Measurements from ENCODE around the gene TLL2. TPM values are rescaled to one million over a fixed set of nuclear protein-coding genes. Genes with fewer than 3 reads are reported as not detected.

The TLL2 gene
- total and polyA plus RNA-seq, 12 donors = 0.10 to 0.40 (median 0.13) TPM; not detected in 6

DNA sequence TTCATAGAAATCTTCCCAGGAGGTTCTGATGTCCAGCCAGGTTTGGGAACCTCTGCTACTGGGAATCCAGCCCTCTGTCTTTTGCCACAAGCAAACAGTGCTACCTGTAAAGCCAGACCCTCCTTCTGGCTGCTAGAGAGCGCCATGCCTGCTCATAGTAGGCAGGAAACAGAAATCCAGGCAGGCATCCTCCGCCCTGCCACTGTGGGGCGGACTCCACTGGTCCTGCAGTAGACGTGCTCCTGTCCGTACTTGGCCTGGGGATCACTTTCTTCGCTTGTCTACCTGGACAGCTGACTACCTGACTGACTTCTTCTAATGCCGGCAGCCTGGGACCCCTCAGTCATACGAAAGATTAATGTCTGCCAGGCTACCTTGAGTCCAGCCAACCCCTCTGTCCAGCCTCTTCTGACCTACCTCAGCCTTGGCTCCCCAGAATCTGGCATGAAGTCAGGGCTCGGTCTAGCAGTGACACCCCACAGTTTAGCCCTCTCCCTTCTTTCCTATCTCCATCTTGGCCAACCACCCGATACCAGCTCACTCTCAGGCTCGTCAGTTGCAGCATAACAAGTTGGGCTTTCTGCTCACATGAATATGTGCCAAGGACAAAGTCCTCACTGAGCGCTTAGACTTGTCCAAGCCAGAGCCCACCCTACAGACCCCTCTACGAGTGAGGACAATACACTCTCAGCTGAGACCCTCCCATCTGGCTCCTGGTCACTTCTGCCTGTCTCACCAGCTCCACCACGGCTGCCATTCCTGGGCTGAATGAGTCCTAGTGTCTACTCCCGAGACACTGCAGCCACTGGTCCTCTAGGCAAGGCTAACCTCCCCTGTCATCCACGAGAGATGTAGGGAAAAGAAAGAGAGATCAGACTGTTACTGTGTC lies 111.1 kb downstream of the TLL2 start:
- H3K4me3 ChIP-seq = no peak overlapping the region
- H3K4me1 ChIP-seq (replicated peaks in 1 of 2) = no peaks in the 10 kb centered on the region
- intact Hi-C loops (cut with DNase I) = no loop called here
- H3K27ac ChIP-seq = no peak overlapping the region
- no peaks in the 10 kb centered on the region for H3K9me3 ChIP-seq (replicated peaks in 1 of 3)
- H3K27me3 ChIP-seq = peaks cover 9% of the 10 kb centered on the region
- H3K36me3 ChIP-seq (replicated peaks in 1 of 2) = no peaks in the 10 kb centered on the region
- WGBS, 4 donors = 74 to 82% (median 77%) methylated on average over 15 to 16 of the region's 16 CpGs
- peak in 2 of 7 donors; percentile 6 to 18 for DNase-seq
- no peak for TF ChIP-seq POLR2A (IDR thresholded peaks at IDR 0.05)
- TF ChIP-seq, protein P1, sequence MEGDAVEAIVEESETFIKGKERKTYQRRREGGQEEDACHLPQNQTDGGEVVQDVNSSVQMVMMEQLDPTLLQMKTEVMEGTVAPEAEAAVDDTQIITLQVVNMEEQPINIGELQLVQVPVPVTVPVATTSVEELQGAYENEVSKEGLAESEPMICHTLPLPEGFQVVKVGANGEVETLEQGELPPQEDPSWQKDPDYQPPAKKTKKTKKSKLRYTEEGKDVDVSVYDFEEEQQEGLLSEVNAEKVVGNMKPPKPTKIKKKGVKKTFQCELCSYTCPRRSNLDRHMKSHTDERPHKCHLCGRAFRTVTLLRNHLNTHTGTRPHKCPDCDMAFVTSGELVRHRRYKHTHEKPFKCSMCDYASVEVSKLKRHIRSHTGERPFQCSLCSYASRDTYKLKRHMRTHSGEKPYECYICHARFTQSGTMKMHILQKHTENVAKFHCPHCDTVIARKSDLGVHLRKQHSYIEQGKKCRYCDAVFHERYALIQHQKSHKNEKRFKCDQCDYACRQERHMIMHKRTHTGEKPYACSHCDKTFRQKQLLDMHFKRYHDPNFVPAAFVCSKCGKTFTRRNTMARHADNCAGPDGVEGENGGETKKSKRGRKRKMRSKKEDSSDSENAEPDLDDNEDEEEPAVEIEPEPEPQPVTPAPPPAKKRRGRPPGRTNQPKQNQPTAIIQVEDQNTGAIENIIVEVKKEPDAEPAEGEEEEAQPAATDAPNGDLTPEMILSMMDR (IDR thresholded peaks at IDR 0.05) = no peak

DNA sequence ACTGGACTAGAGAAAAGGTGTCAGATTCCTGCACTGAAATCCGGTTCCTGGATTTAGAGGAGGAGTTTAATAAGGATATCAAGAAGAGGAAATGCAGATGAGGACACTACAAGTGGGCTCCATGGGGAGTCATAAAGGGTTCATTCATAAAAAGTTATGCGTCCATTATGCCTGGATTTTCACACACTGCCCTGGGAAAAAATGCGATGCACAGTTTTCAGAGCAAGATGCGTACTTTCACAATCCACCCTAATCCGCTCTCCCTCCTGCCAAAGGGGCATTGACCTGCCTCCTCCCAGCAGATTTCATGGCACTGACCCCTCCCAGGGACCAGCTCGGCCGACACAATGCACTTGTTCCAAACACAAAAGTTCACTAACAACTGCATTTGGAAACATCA lies 112.7 kb downstream of the TLL2 start:
- no peak for DNase-seq
- peaks cover 9% of the 10 kb centered on the region for H3K27me3 ChIP-seq
- no peak overlapping the region for H3K4me3 ChIP-seq
- no peaks in the 10 kb centered on the region for H3K4me1 ChIP-seq (replicated peaks in 1 of 2)
- H3K27ac ChIP-seq = no peak overlapping the region
- H3K9me3 ChIP-seq (replicated peaks in 1 of 3) = no peaks in the 10 kb centered on the region
- 59 to 79% (median 74%) methylated on average over 7 of the region's 7 CpGs for WGBS, 4 donors
- no peaks in the 10 kb centered on the region for H3K36me3 ChIP-seq (replicated peaks in 1 of 2)
- TF ChIP-seq, protein P1 (IDR thresholded peaks at IDR 0.05) = no peak
- TF ChIP-seq POLR2A (IDR thresholded peaks at IDR 0.05) = no peak
- intact Hi-C loops (cut with DNase I) = no loop called here

DNA sequence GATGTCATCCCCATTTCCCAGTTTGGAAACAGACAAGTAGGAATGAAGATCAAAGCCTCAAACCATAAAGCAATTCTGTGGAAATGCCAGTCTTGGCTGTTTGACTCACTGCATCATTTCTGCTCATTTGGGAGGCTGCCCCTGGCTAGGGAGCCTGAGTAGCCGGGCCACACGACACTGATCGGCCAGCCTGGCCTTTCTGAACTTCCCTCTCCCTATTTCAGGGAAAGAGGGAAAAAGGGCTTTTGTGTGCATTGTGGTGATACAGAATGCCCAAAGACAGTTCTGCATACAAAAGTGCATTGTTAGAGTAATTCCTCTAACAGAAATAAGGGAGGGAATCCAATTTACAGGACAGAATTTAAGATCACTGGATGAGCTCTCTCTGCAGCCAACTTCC lies 113.3 kb downstream of the TLL2 start:
- H3K4me1 ChIP-seq (replicated peaks in 1 of 2) = no peaks in the 10 kb centered on the region

DNA sequence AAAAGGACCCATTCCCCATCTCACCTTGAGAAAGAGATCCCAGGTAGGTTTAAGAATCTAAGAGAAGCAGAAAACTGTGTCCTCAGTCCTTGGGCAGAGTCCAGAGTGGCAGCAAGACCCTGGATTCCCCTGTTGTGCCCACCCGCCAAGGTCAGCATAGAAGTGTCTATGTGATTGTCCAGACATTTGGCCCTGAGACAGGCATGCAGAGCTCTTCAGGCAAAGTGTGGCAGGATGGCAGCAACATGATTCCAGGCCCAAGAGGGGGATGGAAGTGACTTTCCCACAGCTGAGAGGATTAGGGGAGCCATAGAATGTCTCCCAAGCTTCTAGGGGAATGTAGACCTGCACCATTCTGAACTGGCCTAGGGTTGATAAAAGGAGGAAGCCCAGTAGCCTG lies 115.8 kb downstream of the TLL2 start:
- Histone ChIP-seq H3K36me3 (replicated peaks in 1 of 2) (no peaks in the 10 kb centered on the region), H3K9me3 (replicated peaks in 1 of 3) (no peaks in the 10 kb centered on the region), H3K27ac (no peak overlapping the region), H3K4me1 (replicated peaks in 1 of 2) (no peaks in the 10 kb centered on the region), H3K4me3 (no peak overlapping the region), H3K27me3 (peaks cover 13% of the 10 kb centered on the region)
- TF ChIP-seq, protein P1 (IDR thresholded peaks at IDR 0.05) = no peak
- TF ChIP-seq POLR2A (IDR thresholded peaks at IDR 0.05) = no peak
- 60 to 91% (median 75%) methylated on average over 1 of the region's 1 CpG for WGBS, 4 donors
- intact Hi-C loops (cut with DNase I) = loop anchor here in 1 of 2 donors (10.0 kb wide), 1 partner anchor 347 kb away; no protein-coding TSS in a partner anchor
- no peak for DNase-seq

More for the DNA sequence above, 113.3 kb downstream of the TLL2 start:
- TF ChIP-seq, protein P1 (IDR thresholded peaks at IDR 0.05) = no peak
- no peak for TF ChIP-seq POLR2A (IDR thresholded peaks at IDR 0.05)
- Histone ChIP-seq H3K9me3 (replicated peaks in 1 of 3) (no peaks in the 10 kb centered on the region), H3K27me3 (peaks cover 9% of the 10 kb centered on the region), H3K4me3 (no peak overlapping the region), H3K27ac (no peak overlapping the region), H3K36me3 (replicated peaks in 1 of 2) (no peaks in the 10 kb centered on the region)
- no peak for DNase-seq
- 66 to 92% (median 79%) methylated on average over 3 of the region's 3 CpGs for WGBS, 4 donors
- intact Hi-C loops (cut with DNase I) = no loop called here

All from adrenal gland (tissue), 12 donors.